ENCODE results near the gene MSS51. TPM values are rescaled to one million over a fixed set of nuclear protein-coding genes. Genes with fewer than 3 reads are reported as not detected.

The MSS51 gene
- polyA plus RNA-seq, 2 donors: 0.54 to 2.0 TPM

DNA sequence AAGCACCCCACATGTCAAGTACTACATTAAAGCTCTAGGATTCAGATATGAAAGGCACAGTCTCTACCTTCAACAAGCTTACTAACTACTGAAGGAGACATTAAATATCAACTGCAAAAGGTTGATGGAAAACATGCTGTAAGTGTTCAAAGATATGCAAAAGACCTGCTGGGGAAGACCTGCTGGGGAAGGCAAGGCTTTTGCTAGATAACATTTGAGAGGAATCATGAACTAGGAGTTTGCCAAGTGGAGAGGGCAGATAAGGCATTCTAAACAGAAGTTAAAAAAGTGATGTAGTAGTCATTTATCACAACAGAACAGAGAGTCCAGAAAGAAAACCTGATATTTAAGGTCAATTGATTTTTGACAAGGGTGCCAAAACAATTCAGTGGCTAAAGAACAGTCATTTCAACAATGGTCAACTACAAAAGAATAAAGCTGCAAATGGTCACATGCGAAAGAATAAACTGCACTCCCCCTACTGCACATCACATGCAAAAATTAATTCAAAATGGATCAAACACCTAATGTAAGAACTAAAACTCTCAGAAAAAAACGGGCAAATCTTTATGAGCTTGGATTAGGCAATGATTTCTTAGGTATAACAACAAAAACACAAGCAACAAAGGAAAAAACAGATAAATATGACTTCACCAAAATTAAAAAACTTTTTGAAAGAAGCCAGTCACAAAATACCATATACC is 23.0 kb upstream of the MSS51 start:
- Histone ChIP-seq H3K27me3 (ENCODE audit: control insufficient read depth in 1 of 2, insufficient read depth in 2 of 2, low read length in 2 of 2) (no peaks in the 10 kb centered on the region), H3K27ac (ENCODE audit: low read depth in 2 of 2, low read length in 1 of 2) (no peak overlapping the region), H3K36me3 (ENCODE audit: control insufficient read depth in 2 of 2, insufficient read depth in 2 of 2, low read length in 1 of 2) (peaks cover 0 to 6% of the 10 kb centered on the region in 2 donors), H3K9me3 (ENCODE audit: control insufficient read depth in 2 of 2, insufficient read depth in 1 of 2, low read depth in 1 of 2, low read length in 1 of 2) (no peaks in the 10 kb centered on the region), H3K4me1 (ENCODE audit: control insufficient read depth in 2 of 2, insufficient read depth in 2 of 2, low read length in 1 of 2) (no peaks in the 10 kb centered on the region), H3K4me3 (ENCODE audit: low read depth in 1 of 2, low read length in 2 of 2) (no peak overlapping the region)
- WGBS, 2 donors: 87 to 91% methylated on average over 2 of the region's 2 CpGs

DNA sequence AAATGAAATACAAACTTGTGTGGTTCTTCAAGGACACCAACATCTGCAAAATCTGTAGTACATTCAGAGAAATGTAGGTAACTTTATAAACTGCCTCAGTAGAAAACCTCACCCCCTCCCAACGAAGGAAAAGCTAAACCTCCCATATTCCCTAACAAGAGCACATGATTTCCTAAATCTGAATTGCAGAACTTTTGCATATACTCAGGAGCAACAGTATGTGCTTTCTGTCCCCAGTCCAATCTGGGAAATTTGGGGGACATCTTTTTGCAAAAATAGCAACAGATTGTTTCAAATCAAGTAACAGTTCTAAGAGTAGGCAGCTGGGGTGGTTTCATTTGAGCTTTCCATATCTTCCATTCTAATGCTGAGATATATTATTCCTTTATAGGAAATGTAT is 15.8 kb upstream of the MSS51 start:
- Histone ChIP-seq H3K4me3 (ENCODE audit: low read depth in 1 of 2, low read length in 2 of 2) (no peak overlapping the region), H3K9me3 (ENCODE audit: control insufficient read depth in 2 of 2, insufficient read depth in 1 of 2, low read depth in 1 of 2, low read length in 1 of 2) (no peaks in the 10 kb centered on the region), H3K27me3 (ENCODE audit: control insufficient read depth in 1 of 2, insufficient read depth in 2 of 2, low read length in 2 of 2) (no peaks in the 10 kb centered on the region), H3K4me1 (ENCODE audit: control insufficient read depth in 2 of 2, insufficient read depth in 2 of 2, low read length in 1 of 2) (no peaks in the 10 kb centered on the region), H3K36me3 (ENCODE audit: control insufficient read depth in 2 of 2, insufficient read depth in 2 of 2, low read length in 1 of 2) (peaks cover 3 to 6% of the 10 kb centered on the region in 2 donors), H3K27ac (ENCODE audit: low read depth in 2 of 2, low read length in 1 of 2) (no peak overlapping the region)
- WGBS, 2 donors: 77 to 91% methylated on average over 1 of the region's 1 CpG

DNA sequence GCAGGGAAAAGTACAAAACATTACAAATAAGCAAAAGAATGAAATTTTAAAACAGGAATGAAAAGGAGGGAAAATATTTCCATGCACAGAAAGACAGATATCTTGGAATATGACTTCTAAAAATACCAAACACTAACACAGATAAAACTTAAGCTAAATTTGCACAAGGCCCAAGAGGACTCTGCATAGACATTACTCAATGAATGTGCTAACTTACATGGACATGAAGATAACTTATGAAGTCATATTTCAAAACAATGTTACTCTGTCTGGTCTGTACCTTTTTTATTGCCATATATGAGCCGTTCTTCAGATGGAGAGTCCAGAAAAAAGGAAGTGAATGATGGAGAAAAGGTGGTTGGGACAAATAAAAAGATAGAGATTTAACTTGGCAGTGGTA is 15.0 kb upstream of the MSS51 start:
- no peaks in the 10 kb centered on the region for H3K4me1 ChIP-seq (ENCODE audit: control insufficient read depth in 2 of 2, insufficient read depth in 2 of 2, low read length in 1 of 2)
- H3K27me3 ChIP-seq (ENCODE audit: control insufficient read depth in 1 of 2, insufficient read depth in 2 of 2, low read length in 2 of 2): no peaks in the 10 kb centered on the region
- H3K36me3 ChIP-seq (ENCODE audit: control insufficient read depth in 2 of 2, insufficient read depth in 2 of 2, low read length in 1 of 2): peaks cover 3 to 6% of the 10 kb centered on the region in 2 donors
- WGBS, 2 donors: 87 to 95% methylated on average over 1 of the region's 1 CpG
- H3K4me3 ChIP-seq (ENCODE audit: low read depth in 1 of 2, low read length in 2 of 2): no peak overlapping the region
- no peak overlapping the region for H3K27ac ChIP-seq (ENCODE audit: low read depth in 2 of 2, low read length in 1 of 2)
- H3K9me3 ChIP-seq (ENCODE audit: control insufficient read depth in 2 of 2, insufficient read depth in 1 of 2, low read depth in 1 of 2, low read length in 1 of 2): no peaks in the 10 kb centered on the region

DNA sequence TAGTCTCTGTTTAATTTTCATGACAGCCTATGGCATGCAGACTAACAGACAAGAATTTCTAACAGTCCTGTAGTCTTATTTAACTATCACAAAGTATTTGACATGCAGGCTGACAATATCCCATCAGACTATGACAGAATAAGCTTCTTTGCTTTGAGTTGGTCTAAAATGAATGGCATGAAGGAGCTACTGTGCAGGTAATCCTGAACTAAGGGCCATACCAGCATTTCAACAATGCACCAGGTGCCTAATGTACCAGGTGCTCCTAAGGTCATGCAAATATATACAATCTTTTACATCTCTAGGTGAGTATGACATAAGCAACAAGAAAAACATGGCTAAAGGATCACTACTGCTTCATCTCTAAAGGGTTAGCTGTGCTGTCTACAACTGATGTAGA is 13.6 kb upstream of the MSS51 start:
- no peak overlapping the region for H3K4me3 ChIP-seq (ENCODE audit: low read depth in 1 of 2, low read length in 2 of 2)
- no peaks in the 10 kb centered on the region for H3K27me3 ChIP-seq (ENCODE audit: control insufficient read depth in 1 of 2, insufficient read depth in 2 of 2, low read length in 2 of 2)
- H3K36me3 ChIP-seq (ENCODE audit: control insufficient read depth in 2 of 2, insufficient read depth in 2 of 2, low read length in 1 of 2): peaks cover 3 to 6% of the 10 kb centered on the region in 2 donors
- H3K4me1 ChIP-seq (ENCODE audit: control insufficient read depth in 2 of 2, insufficient read depth in 2 of 2, low read length in 1 of 2): no peaks in the 10 kb centered on the region
- H3K27ac ChIP-seq (ENCODE audit: low read depth in 2 of 2, low read length in 1 of 2): no peak overlapping the region
- no peaks in the 10 kb centered on the region for H3K9me3 ChIP-seq (ENCODE audit: control insufficient read depth in 2 of 2, insufficient read depth in 1 of 2, low read depth in 1 of 2, low read length in 1 of 2)

DNA sequence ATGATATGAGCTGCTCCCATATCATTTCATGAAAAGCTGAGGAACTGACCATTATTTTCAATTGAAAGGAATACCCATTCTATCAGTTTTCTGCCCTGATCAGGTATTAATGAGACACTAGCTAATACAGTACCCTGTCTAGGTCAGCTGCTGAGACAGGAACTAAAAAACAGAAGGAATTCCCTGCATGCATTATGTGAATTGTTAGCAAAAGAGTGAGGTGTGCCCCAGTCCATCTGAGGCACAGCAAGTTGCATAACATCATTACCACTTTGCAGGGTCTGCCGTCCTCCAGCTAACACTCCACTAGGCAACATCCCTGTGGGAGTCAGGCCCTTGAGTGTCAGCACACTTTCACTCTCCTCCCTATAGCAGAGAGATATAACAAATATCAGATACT is 11.1 kb upstream of the MSS51 start:
- H3K36me3 ChIP-seq (ENCODE audit: control insufficient read depth in 2 of 2, insufficient read depth in 2 of 2, low read length in 1 of 2): peaks cover 0 to 6% of the 10 kb centered on the region in 2 donors

DNA sequence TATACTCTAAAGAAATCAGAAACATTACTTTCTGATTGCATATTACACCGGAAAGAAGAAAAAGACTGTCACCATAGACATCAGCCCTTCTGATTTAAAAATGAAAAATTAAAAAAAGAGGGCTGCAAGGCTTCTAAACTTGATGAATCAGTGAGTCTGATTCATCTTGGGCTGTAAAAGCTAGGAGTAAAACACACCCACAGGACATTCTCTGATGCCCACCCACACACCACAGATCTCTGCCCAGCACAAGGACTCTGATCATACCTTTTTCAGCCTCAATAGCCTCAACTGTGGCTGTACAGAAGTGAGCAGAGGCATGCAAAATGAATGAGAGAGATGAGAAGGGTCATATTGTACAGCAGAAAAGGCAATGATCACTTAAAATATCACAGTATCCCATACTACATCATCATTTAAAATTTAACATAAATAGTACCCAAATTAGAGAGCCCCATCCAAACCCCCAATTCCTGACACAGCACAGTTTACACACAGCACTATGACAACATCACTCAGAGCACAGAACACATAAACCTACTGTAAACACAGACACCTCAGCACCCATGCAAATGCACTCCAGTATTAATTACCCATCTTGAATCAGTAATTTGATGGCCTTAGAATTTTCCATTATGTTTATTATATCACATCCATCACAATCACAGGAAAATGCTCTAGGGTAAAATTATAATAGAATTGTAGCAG is 6.4 kb upstream of the MSS51 start:
- 76 to 82% methylated on average over 1 of the region's 1 CpG for WGBS, 2 donors
- Histone ChIP-seq H3K4me1 (ENCODE audit: control insufficient read depth in 2 of 2, insufficient read depth in 2 of 2, low read length in 1 of 2) (no peaks in the 10 kb centered on the region), H3K4me3 (ENCODE audit: low read depth in 1 of 2, low read length in 2 of 2) (no peak overlapping the region), H3K27me3 (ENCODE audit: control insufficient read depth in 1 of 2, insufficient read depth in 2 of 2, low read length in 2 of 2) (no peaks in the 10 kb centered on the region), H3K9me3 (ENCODE audit: control insufficient read depth in 2 of 2, insufficient read depth in 1 of 2, low read depth in 1 of 2, low read length in 1 of 2) (no peaks in the 10 kb centered on the region), H3K36me3 (ENCODE audit: control insufficient read depth in 2 of 2, insufficient read depth in 2 of 2, low read length in 1 of 2) (peaks cover 0 to 4% of the 10 kb centered on the region in 2 donors), H3K27ac (ENCODE audit: low read depth in 2 of 2, low read length in 1 of 2) (no peak overlapping the region)

More for the DNA sequence above, 11.1 kb upstream of the MSS51 start:
- no peak overlapping the region for H3K4me3 ChIP-seq (ENCODE audit: low read depth in 1 of 2, low read length in 2 of 2)
- no peaks in the 10 kb centered on the region for H3K9me3 ChIP-seq (ENCODE audit: control insufficient read depth in 2 of 2, insufficient read depth in 1 of 2, low read depth in 1 of 2, low read length in 1 of 2)
- H3K27me3 ChIP-seq (ENCODE audit: control insufficient read depth in 1 of 2, insufficient read depth in 2 of 2, low read length in 2 of 2): no peaks in the 10 kb centered on the region
- H3K27ac ChIP-seq (ENCODE audit: low read depth in 2 of 2, low read length in 1 of 2): no peak overlapping the region
- WGBS, 2 donors: 88 to 91% methylated on average over 1 of the region's 1 CpG
- no peaks in the 10 kb centered on the region for H3K4me1 ChIP-seq (ENCODE audit: control insufficient read depth in 2 of 2, insufficient read depth in 2 of 2, low read length in 1 of 2)

DNA sequence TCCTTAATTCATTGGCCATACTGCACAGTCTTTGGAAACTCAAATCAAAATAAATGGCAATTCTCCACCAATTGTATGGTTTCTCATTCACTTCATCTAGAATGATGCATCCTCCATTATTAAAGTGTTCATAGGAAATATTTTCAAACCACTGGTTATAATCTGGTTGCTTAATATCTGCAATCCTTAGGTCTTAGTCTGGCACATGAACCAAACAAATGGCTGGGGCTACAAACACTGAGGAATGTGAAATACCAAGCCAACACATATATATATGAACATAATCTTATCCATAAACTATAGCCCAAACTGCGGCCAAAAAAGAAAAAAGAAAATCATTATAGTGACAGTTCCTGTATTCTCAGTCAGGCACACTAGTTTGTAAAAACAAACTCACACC is 5.7 kb upstream of the MSS51 start:
- Histone ChIP-seq H3K9me3 (ENCODE audit: control insufficient read depth in 2 of 2, insufficient read depth in 1 of 2, low read depth in 1 of 2, low read length in 1 of 2) (no peaks in the 10 kb centered on the region), H3K27me3 (ENCODE audit: control insufficient read depth in 1 of 2, insufficient read depth in 2 of 2, low read length in 2 of 2) (no peaks in the 10 kb centered on the region), H3K27ac (ENCODE audit: low read depth in 2 of 2, low read length in 1 of 2) (no peak overlapping the region), H3K4me3 (ENCODE audit: low read depth in 1 of 2, low read length in 2 of 2) (no peak overlapping the region), H3K36me3 (ENCODE audit: control insufficient read depth in 2 of 2, insufficient read depth in 2 of 2, low read length in 1 of 2) (peaks cover 0 to 4% of the 10 kb centered on the region in 2 donors), H3K4me1 (ENCODE audit: control insufficient read depth in 2 of 2, insufficient read depth in 2 of 2, low read length in 1 of 2) (no peaks in the 10 kb centered on the region)
- 96 to 98% methylated on average over 1 of the region's 1 CpG for WGBS, 2 donors

DNA sequence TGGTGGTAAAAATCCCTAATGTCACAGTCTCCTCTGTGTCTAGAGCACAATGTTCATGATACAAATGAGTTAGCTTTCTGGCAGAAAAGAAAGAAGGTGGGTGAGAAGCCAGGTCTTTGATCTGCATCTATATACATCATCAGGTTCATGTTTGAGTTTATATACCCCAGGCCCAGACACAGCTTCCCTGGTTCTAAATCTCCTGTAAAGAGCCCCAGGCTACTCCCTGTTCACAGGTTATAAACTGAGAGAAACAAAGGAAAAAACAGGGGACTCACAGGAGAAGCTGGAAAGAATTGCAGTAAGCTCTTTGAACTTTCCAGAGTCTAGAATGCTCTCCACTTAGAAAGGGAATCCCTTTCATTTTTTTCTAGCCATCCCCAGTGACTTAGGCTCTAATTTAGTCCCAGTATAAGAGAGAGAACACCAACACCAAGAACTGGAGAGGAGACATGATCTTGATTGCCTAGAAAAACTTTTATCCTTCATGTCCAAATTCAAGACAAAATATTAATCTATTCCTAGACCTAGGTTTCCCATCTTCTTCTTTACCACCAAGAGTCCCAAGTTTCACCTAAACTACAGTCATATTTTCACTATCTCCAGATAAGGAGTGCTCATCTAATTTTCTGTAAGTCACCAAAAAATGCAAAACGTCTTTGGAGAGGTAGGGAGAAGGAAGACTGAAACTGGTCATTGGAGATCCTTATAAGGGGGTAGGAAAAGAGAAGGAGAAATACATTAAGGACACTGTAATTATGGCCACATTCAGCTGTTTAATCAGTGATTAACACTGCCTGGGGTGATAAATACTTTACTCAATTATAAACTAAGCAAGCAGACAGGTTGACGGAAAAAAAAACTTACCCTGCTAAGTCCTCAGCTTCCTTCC is 469 bp downstream of the MSS51 start:
- no peak overlapping the region for H3K4me3 ChIP-seq (ENCODE audit: low read depth in 1 of 2, low read length in 2 of 2)
- H3K9me3 ChIP-seq (ENCODE audit: control insufficient read depth in 2 of 2, insufficient read depth in 1 of 2, low read depth in 1 of 2, low read length in 1 of 2): no peaks in the 10 kb centered on the region
- H3K27me3 ChIP-seq (ENCODE audit: control insufficient read depth in 1 of 2, insufficient read depth in 2 of 2, low read length in 2 of 2): no peaks in the 10 kb centered on the region
- H3K36me3 ChIP-seq (ENCODE audit: control insufficient read depth in 2 of 2, insufficient read depth in 2 of 2, low read length in 1 of 2): peaks cover 0 to 2% of the 10 kb centered on the region in 2 donors
- H3K27ac ChIP-seq (ENCODE audit: low read depth in 2 of 2, low read length in 1 of 2): no peak overlapping the region
- WGBS, 2 donors: 48 to 75% methylated on average over 2 of the region's 2 CpGs
- H3K4me1 ChIP-seq (ENCODE audit: control insufficient read depth in 2 of 2, insufficient read depth in 2 of 2, low read length in 1 of 2): no peaks in the 10 kb centered on the region

DNA sequence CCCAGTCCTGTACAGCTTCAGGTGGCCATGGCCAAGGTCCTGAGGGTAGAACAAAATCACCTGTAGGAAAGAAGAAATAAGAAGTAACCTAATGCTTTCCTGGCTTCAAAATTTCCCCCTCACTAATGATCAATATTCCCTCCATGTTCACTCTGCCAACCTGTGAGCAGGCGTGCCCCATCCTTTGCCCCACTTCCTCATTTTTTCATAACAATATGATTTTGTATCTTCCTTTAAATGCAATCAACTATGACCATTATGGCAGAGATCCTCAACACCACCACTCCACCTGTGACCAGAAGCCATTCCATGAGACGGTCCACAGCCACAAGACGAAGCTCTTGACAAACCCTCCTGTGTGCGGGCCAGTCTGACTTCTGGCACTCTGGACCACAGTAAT is 7.0 kb downstream of the MSS51 start:
- Histone ChIP-seq H3K27ac (ENCODE audit: low read depth in 2 of 2, low read length in 1 of 2) (no peak overlapping the region), H3K4me3 (ENCODE audit: low read depth in 1 of 2, low read length in 2 of 2) (no peak overlapping the region), H3K9me3 (ENCODE audit: control insufficient read depth in 2 of 2, insufficient read depth in 1 of 2, low read depth in 1 of 2, low read length in 1 of 2) (no peaks in the 10 kb centered on the region), H3K27me3 (ENCODE audit: control insufficient read depth in 1 of 2, insufficient read depth in 2 of 2, low read length in 2 of 2) (no peaks in the 10 kb centered on the region), H3K4me1 (ENCODE audit: control insufficient read depth in 2 of 2, insufficient read depth in 2 of 2, low read length in 1 of 2) (no peaks in the 10 kb centered on the region), H3K36me3 (ENCODE audit: control insufficient read depth in 2 of 2, insufficient read depth in 2 of 2, low read length in 1 of 2) (peaks cover 3 to 13% of the 10 kb centered on the region in 2 donors)
- 97 to 98% methylated on average over 4 of the region's 4 CpGs for WGBS, 2 donors
